ENCODE data around the gene PLEKHN1.
"Not testable (repeated sequence)": the region's sequence is repeated elsewhere in the genome, so short reads cannot be mapped to it uniquely, and the experiment has no call there.

PLEKHN1 gene

DNA sequence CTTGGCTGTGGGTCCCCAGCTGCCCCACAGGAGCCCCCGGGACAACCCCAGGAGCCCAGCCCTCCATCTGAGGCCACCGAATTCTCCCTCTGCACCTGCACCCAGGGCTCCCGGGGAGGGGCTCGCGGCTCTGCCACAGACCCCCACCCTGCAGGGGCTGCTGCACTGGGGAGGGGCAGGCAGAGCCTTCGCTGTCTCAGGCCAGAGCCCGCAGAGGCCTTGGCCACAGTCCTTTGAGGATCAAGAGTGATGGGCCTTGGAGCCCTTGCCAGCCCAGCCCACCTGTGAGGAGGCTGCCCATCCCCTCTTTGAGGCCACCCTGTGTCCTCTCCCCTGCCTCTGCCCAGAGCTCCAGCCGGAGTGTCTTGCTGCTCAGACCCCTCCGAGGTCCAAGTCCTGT lies 9.1 kb downstream of the PLEKHN1 start:
- DNase-seq = no peak

DNA sequence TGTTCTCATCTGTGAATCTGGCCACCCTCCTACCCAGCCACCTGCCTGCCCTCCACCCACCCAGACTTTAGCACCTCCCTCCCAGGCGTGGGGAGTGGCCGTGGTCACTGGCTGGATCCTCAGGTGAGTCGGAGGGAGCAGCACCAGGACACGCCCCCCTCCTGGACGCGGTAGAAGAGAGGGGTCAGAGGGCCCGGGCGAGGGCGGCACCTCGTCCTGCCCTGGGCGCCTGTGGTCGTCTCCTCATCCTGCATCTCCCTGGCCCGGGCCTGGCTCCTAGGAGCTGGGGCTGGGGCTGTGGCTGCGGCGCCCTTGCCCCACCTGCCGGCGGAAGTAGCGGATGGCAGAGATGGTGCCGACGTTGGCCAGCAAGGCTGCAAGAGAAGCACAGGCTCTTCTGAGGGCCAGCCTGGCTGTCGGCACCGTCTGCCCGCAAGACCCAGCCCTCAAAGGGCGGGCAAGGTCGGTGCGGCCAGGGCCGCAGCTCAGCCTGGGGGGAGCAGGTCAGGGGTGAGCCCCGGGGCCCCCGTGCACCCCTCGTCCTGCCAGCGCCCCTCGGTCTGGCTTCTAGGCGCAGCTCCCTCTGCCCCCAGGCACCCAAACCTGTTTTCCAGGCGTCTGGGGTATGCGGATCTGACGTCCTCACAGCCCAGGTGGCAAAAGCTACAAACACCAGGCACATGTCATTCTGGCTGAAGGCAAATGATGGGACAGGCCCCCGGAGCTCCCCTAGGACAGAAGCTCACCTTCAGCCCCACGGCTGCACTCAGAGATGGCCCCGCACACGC lies 9.8 kb downstream of the PLEKHN1 start:
- peak; percentile 38 to 62 for DNase-seq

DNA sequence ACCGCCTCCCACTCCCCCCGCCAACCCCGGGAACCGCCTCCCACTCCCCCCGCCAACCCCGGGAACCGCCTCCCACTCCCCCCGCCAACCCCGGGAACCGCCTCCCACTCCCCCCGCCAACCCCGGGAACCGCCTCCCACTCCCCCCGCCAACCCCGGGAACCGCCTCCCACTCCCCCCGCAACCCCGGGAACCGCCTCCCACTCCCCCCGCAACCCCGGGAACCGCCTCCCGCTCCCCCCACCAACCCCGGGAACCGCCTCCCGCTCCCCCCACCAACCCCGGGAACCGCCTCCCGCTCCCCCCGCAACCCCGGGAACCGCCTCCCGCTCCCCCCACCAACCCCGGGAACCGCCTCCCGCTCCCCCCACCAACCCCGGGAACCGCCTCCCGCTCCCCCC lies 10.5 kb downstream of the PLEKHN1 start:
- not testable (repeated sequence) for DNase-seq

DNA sequence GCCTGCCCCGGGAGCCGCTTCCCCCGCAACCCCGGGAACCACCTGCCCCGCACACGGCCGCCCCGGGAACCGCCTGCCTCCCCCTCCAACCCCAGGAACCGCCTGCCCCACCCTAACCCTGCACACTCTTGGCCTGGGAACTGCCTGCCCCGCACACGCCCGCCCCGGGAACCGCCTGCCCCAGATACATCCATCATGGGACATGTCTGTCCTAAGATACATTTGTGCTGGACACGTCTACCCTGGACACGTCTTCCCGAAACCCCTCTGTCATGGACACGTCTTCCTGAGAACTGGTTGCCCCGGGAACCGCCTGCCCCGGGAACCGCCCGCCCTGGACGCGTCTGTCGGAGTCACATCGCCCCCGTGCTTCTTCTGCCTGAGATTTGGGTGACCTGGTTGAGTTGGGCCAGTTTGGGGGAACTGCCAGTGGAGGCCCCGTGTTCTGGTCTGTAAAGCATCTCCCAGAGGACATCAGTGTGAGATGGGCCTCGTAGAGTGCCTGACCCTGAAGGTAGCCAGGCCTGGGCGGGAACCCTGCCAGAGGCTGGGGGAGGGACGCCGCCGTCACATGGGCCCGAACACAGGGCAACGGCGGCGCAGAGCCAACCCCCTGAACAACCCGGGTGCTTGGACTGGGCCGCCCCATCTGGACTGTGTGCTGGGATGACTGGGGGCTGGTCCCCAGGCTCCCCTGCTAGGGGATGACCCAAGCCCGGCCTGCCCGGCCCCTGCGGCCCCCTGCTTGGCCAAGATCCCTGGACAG lies 12.0 kb downstream of the PLEKHN1 start:
- DNase-seq = no peak

DNA sequence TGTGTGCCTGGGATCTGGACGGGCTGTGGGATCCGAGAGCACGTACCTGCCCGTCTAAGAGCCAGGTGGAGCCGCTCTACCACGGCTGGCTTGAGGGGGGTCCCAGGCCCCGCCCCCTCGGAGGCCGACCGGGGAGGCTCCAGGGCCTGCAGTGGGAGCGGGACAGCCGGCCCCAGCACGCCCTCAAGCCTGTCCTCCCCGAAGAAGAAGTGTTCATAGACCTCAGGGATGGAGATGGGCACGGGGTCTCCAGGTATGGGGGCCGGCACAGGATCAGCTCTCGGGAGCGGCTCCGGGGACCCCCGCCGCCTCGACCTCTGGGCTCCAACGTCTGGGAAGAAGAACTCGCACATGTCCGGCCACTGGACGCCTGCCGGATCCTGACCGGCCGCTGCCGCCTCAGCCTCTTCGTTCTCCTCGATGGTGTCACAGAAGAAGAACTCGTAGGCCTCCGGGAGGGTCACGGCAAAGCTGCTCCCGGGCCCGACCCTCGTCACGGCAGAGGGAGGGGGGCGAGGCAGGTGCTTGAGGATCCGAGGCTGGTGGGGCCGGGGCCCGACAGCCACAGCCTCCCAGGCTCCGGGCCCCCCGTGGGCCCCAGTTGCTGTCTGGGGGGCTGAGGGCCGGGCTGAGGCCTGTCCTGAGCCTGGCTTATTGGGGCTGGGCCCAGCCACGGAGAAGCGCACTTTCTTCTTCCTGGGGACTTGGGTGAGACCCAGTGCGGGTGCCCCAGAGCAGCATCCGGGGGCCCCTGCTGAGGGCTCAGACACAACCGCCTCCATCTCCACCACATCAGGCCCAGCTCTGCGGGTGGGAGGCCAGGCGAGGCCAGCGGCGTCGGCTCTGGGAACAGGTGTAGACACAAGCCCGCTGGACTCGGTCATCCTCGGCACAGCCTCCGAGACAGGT lies 12.8 kb downstream of the PLEKHN1 start:
- no peak for DNase-seq

DNA sequence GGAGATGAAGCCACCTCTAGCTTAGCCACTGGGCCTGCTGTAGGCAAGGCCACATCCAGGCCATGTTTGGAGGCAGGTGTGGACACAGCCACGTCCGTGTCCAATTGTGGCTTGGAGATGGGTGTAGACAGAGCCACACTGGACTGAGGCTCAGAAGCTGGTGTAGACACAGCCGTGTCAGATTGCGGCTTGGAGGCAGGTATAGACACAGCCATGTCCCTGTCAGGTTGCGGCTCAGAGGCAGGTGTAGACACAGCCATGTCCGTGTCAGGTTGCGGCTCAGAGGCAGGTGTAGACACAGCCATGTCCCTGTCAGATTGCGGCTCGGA lies 13.4 kb downstream of the PLEKHN1 start:
- DNase-seq = no peak

DNA sequence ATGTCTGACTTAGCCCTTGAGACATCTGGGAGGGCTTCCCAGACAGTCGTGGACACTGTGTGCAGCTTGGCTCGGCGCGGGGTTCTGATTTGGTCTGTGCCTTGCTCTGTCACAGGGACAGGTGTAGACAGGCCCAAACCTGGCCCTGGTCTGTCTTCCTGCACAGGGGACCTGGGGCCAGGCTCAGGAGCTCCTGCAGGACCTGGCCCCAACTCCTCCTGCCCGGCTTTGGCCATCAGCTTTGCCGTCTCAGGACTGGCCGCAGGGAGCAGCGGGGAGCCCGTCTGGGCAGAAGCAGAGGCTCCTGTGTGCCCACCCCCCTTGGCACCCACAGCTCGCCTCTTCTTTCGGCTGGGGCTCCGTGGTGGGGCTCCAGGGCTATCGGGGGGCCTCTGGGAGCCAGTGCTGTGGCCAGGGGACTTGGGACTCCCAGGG lies 13.9 kb downstream of the PLEKHN1 start:
- DNase-seq = no peak

DNA sequence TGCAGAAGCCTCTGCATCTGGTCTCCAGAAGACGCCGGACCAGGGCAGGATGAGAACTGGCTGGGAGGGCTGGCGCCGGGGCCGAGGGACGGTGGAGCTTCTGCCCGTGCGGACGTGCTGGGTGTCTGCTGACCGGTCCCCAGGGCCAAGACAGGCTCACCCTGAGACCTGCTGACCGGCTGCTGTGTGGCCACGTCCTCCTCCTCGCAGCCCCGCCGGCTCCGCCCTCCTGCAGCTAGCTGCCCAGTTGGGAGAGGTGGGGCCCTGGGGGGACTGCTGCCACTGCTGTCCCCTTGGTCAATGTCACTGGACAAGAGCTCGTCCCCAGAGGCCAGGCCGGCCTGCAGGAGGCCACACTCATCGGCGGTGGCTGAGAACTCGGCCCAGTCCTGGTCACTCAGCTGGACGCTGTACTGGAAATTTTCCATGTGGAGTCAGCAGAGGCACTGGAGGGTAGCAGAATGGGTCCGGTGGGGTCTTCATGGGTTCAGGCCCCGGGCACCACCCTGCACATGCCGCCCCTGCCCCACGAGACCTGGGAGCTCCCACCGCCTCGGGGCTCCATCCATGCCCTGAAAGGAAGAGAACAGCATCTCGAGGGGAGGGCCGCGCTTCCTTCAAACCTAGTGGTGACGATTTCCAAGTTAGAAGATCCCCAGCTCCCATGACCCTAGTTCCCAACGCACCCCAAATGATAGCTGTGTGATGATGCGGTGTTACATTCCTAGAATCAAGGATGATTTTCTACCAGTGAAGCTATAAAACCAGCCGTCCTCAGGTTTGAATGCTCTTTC lies 14.5 kb downstream of the PLEKHN1 start:
- DNase-seq = no peak

DNA sequence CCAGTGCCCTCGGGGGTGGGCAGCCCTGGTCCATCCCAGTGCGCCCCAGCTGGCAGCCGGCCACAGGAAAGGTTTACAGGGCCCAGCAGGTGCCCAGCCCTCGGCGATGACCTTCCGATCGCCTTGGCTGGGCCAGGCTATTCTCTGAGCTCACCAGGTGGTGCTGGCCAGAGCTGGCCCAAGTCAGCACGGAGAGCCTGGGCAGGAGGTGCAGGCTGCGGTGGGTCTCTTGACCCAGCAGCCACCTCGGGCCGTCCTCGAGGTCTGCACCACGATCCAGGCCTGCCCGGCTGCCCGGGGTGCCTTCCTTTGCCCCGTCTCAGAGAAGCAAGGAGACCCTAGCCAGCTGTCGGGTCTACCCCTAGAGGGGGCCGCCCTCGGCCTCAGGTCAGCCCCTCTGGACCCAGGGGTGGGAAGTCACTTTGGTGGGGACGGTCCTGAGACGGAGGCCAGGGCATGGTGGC lies 15.2 kb downstream of the PLEKHN1 start:
- DNase-seq = no peak

DNA sequence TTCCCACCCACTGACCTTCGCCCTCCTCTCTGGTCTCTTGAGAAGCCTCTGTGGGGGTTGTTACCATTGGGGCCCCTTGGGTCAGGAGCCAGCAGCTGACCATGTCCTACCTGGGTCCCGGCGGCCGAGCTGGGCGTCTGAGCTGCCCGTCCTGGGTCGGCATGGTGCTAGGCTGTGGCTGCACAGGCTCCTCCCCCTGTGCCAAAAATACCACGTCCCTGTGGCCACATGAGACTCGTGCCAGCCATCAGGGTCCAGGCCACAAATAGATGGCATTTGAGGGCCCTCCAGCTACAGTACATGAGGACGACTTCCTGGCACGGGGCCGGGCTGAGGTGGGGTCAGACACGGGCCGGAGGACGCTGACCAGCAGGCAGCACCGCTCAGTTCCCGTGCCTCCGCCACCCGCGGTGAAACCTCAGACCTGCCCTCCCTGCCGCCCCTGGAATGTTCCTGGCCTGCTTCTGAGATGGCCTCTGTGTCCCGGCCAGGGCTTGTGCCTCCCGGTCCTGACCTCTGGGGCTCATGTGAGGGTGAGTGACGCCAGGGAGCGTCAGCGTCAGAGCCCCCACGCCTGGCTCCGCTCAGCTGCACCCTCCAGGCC lies 15.8 kb downstream of the PLEKHN1 start, which contains the start of gene PERM1:
Gene PERM1 (minus strand): TSS at position 139 of the 604 bp plus-strand sequence. CDS start 1,064 bp downstream, outside the sequence.
- no peak for DNase-seq

DNA sequence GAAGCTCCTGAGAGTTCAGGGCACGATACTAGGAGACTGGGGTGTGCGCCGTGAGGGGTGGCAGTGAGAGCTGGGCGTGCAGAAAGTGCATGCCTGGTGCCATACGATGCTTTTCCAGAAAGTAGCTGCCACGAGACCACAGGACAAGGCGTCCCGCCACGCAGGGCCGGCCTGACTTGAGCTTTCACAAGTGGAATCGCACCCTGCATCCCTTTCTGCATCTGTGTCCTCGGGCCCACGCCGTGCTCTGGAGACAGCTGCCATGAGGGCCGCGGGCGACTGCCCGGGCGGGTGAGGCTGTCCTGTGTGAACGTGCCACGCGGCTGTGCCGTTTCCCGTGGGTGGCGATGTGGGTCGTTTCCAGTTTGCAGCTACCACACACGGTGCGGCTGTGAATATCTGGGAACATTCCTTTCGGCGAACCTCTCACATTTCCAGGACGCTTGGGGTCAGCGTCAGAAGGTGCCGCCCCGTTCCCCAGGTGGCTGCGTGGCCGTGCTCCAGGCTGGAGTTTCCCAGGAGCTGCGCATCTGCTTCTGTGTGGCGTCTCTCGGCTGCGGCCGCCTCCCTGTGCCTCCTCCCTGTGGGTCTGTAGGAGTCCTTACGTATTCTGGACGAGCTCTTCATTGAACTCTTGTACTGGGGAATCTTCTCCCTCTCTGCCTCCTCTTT lies 16.6 kb downstream of the PLEKHN1 start:
- no peak for DNase-seq

DNA sequence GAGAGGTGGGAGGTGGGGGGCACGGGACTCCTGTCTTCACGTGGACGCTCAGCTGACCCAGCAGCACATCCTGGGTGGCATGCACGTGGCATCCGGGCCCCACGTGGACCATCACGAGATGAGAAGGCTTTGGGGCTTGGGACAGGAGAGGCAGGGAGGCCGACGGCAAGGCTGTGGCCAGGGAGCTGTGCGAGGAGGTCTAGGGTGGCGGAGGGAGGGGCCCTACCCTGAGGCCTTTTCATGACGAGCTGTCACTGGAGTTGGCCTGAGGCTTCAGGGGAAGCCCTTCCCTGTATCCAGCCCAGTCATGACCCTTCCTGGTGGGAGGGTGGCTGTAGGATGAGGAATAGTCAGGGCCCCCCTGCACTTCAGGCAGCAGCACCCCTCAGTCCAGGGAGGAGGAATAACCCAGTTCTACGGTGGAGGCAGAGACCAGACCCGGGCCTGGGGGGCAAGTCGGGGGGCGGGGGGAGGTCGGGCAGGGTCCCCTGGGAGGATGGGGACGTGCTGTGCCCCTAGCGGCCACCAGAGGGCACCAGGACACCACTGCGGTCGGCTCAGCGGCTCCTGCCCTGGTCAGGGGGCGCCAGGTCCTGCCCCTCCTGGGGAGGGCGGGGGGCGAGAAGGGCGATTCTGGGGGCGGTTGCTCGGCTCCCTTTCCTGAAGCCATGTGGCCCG lies 17.7 kb downstream of the PLEKHN1 start:
- peak in 1 of 2 donors; percentile 37 for DNase-seq

DNA sequence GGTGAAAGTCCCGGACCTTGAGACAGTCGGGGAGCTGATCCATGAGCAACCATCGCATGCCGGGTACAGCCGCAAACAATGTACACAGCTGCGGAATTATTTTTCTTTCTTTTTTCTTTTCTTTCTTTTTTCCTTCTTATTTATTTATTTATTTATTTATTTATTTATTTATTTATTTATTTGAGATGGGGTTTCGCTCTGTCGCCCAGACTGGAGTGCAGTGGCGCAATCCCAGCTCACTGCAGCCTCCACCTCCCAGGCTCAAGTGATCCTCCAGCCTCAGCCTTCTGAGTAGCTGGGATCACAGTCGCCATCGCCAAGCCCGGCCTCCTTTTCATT lies 18.2 kb downstream of the PLEKHN1 start:
- DNase-seq = no peak

DNA sequence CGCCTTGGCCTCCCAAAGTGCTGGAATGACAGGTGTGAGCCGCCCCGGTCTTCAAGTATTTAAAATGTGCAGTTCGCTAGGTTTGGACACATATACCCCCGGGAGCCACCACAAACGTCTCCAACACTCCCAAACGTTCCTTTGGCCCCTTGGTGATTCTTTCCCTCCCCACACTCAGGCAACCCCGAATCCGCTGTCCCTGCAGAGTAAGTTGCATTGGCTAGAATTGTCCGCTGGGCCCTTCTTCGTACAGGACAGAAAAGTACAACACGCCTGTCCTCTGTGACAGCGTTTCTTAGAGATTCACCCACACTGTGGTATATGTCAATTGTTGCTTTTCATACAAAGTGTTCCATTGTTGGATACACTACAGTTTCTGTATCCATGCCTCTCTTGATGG lies 18.8 kb downstream of the PLEKHN1 start:
- no peak for DNase-seq

DNA sequence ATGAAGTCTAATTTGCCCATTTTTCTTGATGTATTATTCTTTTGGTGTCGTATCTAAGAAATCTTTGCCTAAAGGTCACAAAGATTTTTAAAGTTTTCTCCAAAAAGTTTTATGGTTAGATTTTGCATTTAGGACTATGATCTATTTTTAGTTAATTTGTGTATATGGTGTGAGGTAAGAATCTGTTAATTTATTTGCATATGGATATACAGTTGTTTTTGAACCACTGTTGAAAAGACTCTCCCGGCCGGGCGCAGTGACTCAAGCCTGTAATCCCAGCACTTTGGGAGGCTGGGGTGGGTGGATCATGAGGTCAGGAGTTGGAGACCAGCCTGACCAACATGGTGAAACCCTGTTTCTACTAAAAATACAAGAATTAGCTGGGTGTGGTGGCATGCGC lies 21.8 kb downstream of the PLEKHN1 start:
- not testable (repeated sequence) for DNase-seq

DNA sequence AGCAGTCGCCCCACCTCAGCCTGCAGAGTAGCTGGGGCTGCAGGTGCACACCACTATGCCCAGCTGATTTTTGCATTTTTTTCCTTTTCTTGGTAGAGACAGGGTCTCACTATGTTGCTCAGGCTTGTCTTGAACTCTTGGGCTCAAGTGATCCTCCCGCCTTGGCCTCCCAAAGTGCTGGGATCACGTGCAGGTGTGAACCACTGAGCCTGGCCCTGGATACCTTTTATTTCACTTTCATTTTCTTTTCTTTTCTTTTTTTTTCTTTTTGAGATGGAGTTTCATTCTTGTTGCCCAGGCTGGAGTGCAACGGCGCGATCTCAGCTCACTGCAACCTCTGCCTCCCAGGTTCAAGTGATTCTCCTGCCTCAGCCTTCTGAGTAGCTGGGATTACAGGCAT lies 25.0 kb downstream of the PLEKHN1 start:
- DNase-seq = not testable (repeated sequence)

DNA sequence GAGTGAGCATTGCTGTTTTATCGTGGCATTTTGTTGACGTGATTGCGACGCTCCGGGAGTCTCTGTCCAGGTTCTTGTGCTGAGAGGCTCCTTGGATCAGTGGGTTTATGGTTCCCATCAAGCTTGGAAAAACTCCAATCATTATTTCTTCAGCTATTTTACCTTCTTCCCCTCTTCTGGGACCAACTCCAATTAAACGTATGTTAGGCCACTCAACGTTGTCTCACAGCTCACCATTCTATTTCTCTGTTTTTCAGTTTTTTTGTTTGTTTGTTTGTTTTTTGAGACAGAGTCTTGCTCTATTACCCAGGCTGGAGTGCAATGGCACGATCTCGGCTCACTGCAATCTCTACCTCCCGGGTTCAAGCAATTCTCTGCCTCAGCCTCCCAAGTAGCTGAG lies 25.6 kb downstream of the PLEKHN1 start:
- no peak for DNase-seq

DNA sequence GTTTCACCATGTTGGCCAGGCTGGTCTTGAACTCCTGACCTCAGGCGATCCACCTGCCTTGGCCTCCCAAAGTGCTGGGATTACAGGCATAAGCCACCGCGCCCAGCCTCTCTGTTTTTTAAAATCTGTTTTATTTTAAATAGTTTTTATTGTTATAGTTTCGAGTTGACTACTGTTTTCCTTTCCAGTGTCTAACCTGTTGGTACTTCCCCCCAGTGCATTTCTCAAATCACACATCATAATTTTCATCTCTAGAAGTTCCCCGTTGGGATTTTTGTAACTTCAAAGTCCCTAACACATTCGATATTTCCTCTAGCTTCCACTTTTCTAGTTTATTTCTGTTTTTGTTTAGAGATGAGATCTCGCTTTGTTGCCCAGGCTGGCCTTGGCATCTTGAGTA lies 26.1 kb downstream of the PLEKHN1 start:
- DNase-seq = no peak

DNA sequence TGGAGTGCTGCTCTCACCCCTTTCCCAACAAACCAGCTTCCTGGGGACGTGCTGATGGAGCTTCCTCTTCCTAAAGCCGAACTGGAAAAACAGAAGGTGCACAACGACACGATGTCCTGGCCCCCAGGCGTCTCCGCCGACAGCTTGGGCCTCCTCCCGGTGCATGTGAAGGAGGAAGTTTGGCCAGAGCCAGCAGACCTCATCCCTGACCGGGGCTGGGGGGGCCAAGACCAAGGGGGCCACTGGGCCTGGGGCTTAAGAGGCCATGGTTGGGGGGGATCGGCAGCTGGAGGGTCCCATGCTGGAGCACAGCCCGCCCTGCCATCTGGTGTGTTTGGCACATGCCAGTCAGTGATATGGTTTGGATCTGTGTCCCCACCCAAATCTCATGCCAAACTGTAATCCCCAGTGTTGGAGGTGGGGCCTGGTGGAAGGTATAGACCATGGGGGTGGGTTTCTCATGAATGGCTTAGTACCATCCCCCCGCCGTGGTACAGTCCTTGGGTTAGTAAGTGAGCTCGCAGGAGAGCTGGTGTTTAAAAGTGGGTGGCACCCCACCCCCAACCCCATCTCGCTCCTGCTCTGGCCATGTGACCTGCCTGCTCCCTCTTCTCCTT lies 27.2 kb downstream of the PLEKHN1 start:
- DNase-seq = no peak

DNA sequence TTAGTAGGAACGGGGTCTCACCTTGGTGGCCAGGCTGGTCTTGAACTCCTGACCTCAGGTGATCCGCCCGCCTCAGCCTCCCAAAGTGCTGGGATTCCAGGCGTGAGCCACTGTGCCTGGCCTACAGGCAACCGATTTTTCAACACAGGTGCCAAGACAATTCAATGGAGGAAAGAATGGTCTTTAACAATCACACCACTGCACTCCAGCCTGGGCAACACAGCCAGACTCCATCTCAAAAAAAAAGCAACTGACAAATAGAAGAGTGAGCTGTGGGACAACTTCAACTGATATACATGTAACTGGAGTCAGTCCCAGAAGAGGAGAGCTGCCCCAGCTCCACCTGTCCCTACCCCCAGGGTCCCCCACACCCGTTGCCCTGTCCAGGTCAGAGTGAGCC lies 28.3 kb downstream of the PLEKHN1 start:
- not testable (repeated sequence) for DNase-seq

Measured in inflammatory macrophage treated with lipopolysaccharide for 1 hour (primary cell).